NCI-H2171 (cell line): ENCODE measurements around the gene CLSTN2.

ENCODE experiments used
- DNase-seq: peaks from one replicate; lab custom pipeline; 2025; lab: John Stamatoyannopoulos, UW

The CLSTN2 gene

GRCh38 chr3:140236836-140237501, 302.0 kb downstream of the CLSTN2 start:
- DNase-seq = no peak

GRCh38 chr3:140238646-140239314, 303.8 kb downstream of the CLSTN2 start:
- DNase-seq = no peak

GRCh38 chr3:140242818-140243276, 307.9 kb downstream of the CLSTN2 start:
- peak; percentile 86 for DNase-seq

- DNase-seq = no peak
These were observed 308.6 kb downstream of the CLSTN2 start for GRCh38 chr3:140243575-140243974.

GRCh38 chr3:140244893-140245292, 309.9 kb downstream of the CLSTN2 start:
- no peak for DNase-seq

- DNase-seq = no peak
These were observed 311.6 kb downstream of the CLSTN2 start for GRCh38 chr3:140246578-140246977.

GRCh38 chr3:140247775-140248174, 312.8 kb downstream of the CLSTN2 start:
- no peak for DNase-seq

GRCh38 chr3:140249188-140249587, 314.2 kb downstream of the CLSTN2 start:
- DNase-seq = no peak

- no peak for DNase-seq
These were observed 315.2 kb downstream of the CLSTN2 start for GRCh38 chr3:140250010-140250855.

- DNase-seq = no peak
These were observed 316.0 kb downstream of the CLSTN2 start for GRCh38 chr3:140250945-140251344.

- no peak for DNase-seq
These were observed 316.7 kb downstream of the CLSTN2 start for GRCh38 chr3:140251678-140252077.

- no peak for DNase-seq
These were observed 318.0 kb downstream of the CLSTN2 start for GRCh38 chr3:140252812-140253656.

- DNase-seq = no peak
These were observed 323.3 kb downstream of the CLSTN2 start for GRCh38 chr3:140258222-140258724.

- no peak for DNase-seq
These were observed 330.3 kb downstream of the CLSTN2 start for GRCh38 chr3:140265302-140265701.

- no peak for DNase-seq
These were observed 333.1 kb downstream of the CLSTN2 start for GRCh38 chr3:140268103-140268502.

GRCh38 chr3:140268610-140269009, 333.6 kb downstream of the CLSTN2 start:
- no peak for DNase-seq

GRCh38 chr3:140270329-140270728, 335.3 kb downstream of the CLSTN2 start:
- DNase-seq = no peak

GRCh38 chr3:140273542-140274195, 338.7 kb downstream of the CLSTN2 start:
- DNase-seq = no peak

GRCh38 chr3:140274429-140274828, 339.4 kb downstream of the CLSTN2 start:
- DNase-seq = no peak

- DNase-seq = no peak
These were observed 341.7 kb downstream of the CLSTN2 start for GRCh38 chr3:140276703-140277102.

- no peak for DNase-seq
These were observed 342.9 kb downstream of the CLSTN2 start for GRCh38 chr3:140277886-140278285.
